Upper lobe of left lung (tissue), 4 donors: ENCODE measurements around the gene RNF213.

Experiments
- EP300 ChIP-seq, 4 donors: sonication (generic); formaldehyde crosslinking; IDR thresholded peaks; one replicate each; pipeline ENCODE4 v1.5.1; 2017; ENCODE audit warnings: antibody characterized with exemption in 4 of 4, control low read depth in 2 of 4
- POLR2A ChIP-seq, 4 donors: fragments of 450-650 bp; IDR thresholded peaks; one replicate each; pipeline ENCODE4 v1.5.1; 2016 to 2017; ENCODE audit warnings: antibody characterized with exemption in 4 of 4, mild to moderate bottlenecking in 2 of 4
- POLR2AphosphoS5 ChIP-seq, 2 donors: sonication (generic); formaldehyde crosslinking; IDR thresholded peaks; one replicate each; pipeline ENCODE4 v1.5.1; 2017; ENCODE audit warnings: antibody characterized with exemption in 2 of 2
- TF ChIP-seq, protein P1 (sequence below), 6 experiments: fragments of 450-650 bp in 4 of 6; fragments of 200-600 bp in 2 of 6; sonication (generic) in 2 of 6; IDR thresholded peaks; one replicate each; pipeline ENCODE4 v1.5.1; 2016 to 2019; ENCODE audit warnings: antibody characterized with exemption in 6 of 6

DNA sequence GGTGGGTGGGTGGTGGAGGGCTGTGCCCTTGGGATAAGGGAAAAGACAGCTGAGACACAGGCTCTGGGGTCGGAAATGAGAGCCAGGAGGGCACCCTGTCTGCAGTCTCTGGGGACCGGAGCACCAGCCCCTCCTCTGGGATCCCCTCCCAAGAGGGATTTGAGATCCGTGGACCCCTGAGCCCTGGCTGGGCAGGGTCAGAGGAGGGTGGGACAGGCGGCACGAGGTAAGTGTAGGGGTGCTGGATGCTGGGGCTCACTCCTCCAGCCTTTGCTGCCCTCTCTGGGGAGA is 40.9 kb upstream of the RNF213 start:
- TF ChIP-seq, protein P1, sequence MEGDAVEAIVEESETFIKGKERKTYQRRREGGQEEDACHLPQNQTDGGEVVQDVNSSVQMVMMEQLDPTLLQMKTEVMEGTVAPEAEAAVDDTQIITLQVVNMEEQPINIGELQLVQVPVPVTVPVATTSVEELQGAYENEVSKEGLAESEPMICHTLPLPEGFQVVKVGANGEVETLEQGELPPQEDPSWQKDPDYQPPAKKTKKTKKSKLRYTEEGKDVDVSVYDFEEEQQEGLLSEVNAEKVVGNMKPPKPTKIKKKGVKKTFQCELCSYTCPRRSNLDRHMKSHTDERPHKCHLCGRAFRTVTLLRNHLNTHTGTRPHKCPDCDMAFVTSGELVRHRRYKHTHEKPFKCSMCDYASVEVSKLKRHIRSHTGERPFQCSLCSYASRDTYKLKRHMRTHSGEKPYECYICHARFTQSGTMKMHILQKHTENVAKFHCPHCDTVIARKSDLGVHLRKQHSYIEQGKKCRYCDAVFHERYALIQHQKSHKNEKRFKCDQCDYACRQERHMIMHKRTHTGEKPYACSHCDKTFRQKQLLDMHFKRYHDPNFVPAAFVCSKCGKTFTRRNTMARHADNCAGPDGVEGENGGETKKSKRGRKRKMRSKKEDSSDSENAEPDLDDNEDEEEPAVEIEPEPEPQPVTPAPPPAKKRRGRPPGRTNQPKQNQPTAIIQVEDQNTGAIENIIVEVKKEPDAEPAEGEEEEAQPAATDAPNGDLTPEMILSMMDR (IDR thresholded peaks at IDR 0.05): no peak
- TF ChIP-seq POLR2A (IDR thresholded peaks at IDR 0.05) (no peak), EP300 (IDR thresholded peaks at IDR 0.05) (no peak), POLR2AphosphoS5 (IDR thresholded peaks at IDR 0.05) (no peak)
